ENCODE measurements around the gene NFKBIE. TPM values are rescaled to one million over a fixed set of nuclear protein-coding genes. Genes with fewer than 3 reads are reported as not detected.

Gene NFKBIE
- total RNA-seq, 1 experiment from 2014 or later = 9.7 TPM

- no peak overlapping the region; a peak in 1 of 7 replicates for H3K27ac Mint-ChIP-seq
- peaks cover 79% of the 10 kb centered on the region for H3K27me3 Mint-ChIP-seq (ENCODE audit: low read depth)
- no peak overlapping the region for H3K4me2 ChIP-seq (ENCODE audit: insufficient read depth, insufficient read length, low read length)
- no peak for DNase-seq
- H4K91ac ChIP-seq (ENCODE audit: insufficient read length, low read depth, low read length) = no peak overlapping the region
- no peaks in the 10 kb centered on the region for H3K23me2 ChIP-seq (ENCODE audit: insufficient read length, low read depth, low read length, poor library complexity, severe bottlenecking)
- no peak overlapping the region for H3K18ac ChIP-seq (ENCODE audit: insufficient read length, low read depth, low read length)
- no peak overlapping the region for H3K4me3 Mint-ChIP-seq
- H2AFZ ChIP-seq (ENCODE audit: low read length) = no peak overlapping the region
- TF ChIP-seq CTCF (conservative IDR thresholded peaks at IDR 0.05) = no peak
- no peak overlapping the region for H3K23ac ChIP-seq (ENCODE audit: insufficient read length, low read depth, low read length)
- no peak overlapping the region for H2BK12ac ChIP-seq (ENCODE audit: insufficient read length, low read depth, low read length)
- no peak overlapping the region for H3K56ac ChIP-seq (ENCODE audit: insufficient read length, low read depth, low read length)
- no peaks in the 10 kb centered on the region for H3K9me3 ChIP-seq (ENCODE audit: control insufficient read depth, low read depth, low read length)
- no peaks in the 10 kb centered on the region for H3K79me1 ChIP-seq (ENCODE audit: insufficient read depth, low read depth, low read length, poor library complexity, severe bottlenecking)
- H3K27me3 ChIP-seq (ENCODE audit: insufficient read depth, low read length) = no peaks in the 10 kb centered on the region; the same call in 1 of the 2 replicates
- H3K79me2 ChIP-seq (ENCODE audit: insufficient read depth, low read length) = no peaks in the 10 kb centered on the region
- H3K36me3 Mint-ChIP-seq (ENCODE audit: insufficient read depth in 1 of 3, low read depth in 3 of 3) = no peaks in the 10 kb centered on the region
- H2BK20ac ChIP-seq (ENCODE audit: low read depth, low read length, poor library complexity, severe bottlenecking) = no peak overlapping the region
- no peak overlapping the region for H3T11ph ChIP-seq (ENCODE audit: low read length)
- no peak overlapping the region for H3K27ac ChIP-seq (ENCODE audit: insufficient read length, low read depth, low read length)
- no peak overlapping the region for H4K5ac ChIP-seq (ENCODE audit: insufficient read length, low read depth, low read length)
- no peak overlapping the region for H2BK5ac ChIP-seq (ENCODE audit: insufficient read length, low read length)
- no peaks in the 10 kb centered on the region for H3K4me1 ChIP-seq (ENCODE audit: insufficient read depth, low read length)
- H4K20me1 ChIP-seq (ENCODE audit: control insufficient read depth, insufficient read depth, insufficient read length) = no peaks in the 10 kb centered on the region
- peaks cover 6 to 8% of the 10 kb centered on the region in 2 experiments; a peak in 3 of 4 replicates for H3K4me1 Mint-ChIP-seq
- no peak overlapping the region for H2BK120ac ChIP-seq (ENCODE audit: low read depth, low read length, poor library complexity, severe bottlenecking)
- H2AK5ac ChIP-seq (ENCODE audit: insufficient read length, low read length) = no peak overlapping the region
- H3K9me3 Mint-ChIP-seq = no peaks in the 10 kb centered on the region
- no CpG with 5 or more reads among the region's 4 CpGs for WGBS (ENCODE audit: extremely low coverage, insufficient read length, low lambda C conversion rate)
- H2BK15ac ChIP-seq (ENCODE audit: low read depth, low read length) = no peak overlapping the region
- no peak overlapping the region for H3K9ac ChIP-seq (ENCODE audit: extremely low read depth, insufficient read length, low read length)
- no peak overlapping the region for H4K8ac ChIP-seq (replicated peaks; ENCODE audit: insufficient read length, low read depth, low read length)
- no peak overlapping the region for H3K4ac ChIP-seq (ENCODE audit: low read depth, low read length)
- no peak overlapping the region for H3K14ac ChIP-seq (ENCODE audit: insufficient read depth, low read length)
Measured at GRCh38 chr6:44284867-44285266, 19.5 kb upstream of the NFKBIE start.

Measured in H9 (cell line).